Measurements from ENCODE around the gene PSMD11. TPM values are rescaled to one million over a fixed set of nuclear protein-coding genes. Genes with fewer than 3 reads are reported as not detected.
"Not testable (repeated sequence)": the region's sequence is repeated elsewhere in the genome, so short reads cannot be mapped to it uniquely, and the experiment has no call there.

The PSMD11 gene
- polyA plus RNA-seq (ENCODE audit: insufficient read depth in 1 of 5, insufficient read length in 5 of 5, low replicate concordance in 1 of 5) = 10 to 100 TPM; 71.1 to 89.5 (median 78.6) TPM
- long read RNA-seq, donor 1, full-length matches to known transcripts = 28 of 28 reads
- long read RNA-seq, donor 1, partial matches to known transcripts = 0 of 28 reads
- long read RNA-seq, donor 1, other reads (novel, unspliced or antisense) = 0 of 28 reads
- long read RNA-seq, donor 2, full-length matches to known transcripts = 21 of 21 reads
- long read RNA-seq, donor 2, partial matches to known transcripts = 0 of 21 reads
- long read RNA-seq, donor 2, other reads (novel, unspliced or antisense) = 0 of 21 reads
- long read RNA-seq, donor 3, full-length matches to known transcripts = 30 of 30 reads
- long read RNA-seq, donor 3, partial matches to known transcripts = 0 of 30 reads
- long read RNA-seq, donor 3, other reads (novel, unspliced or antisense) = 0 of 30 reads
- long read RNA-seq, donor 4, full-length matches to known transcripts = 8 of 8 reads
- long read RNA-seq, donor 4, partial matches to known transcripts = 0 of 8 reads
- long read RNA-seq, donor 4, other reads (novel, unspliced or antisense) = 0 of 8 reads
- long read RNA-seq, donor 5, full-length matches to known transcripts = 34 of 43 reads
- long read RNA-seq, donor 5, partial matches to known transcripts = 9 of 43 reads
- long read RNA-seq, donor 5, other reads (novel, unspliced or antisense) = 0 of 43 reads
- long read RNA-seq, donor 6, full-length matches to known transcripts = 27 of 27 reads
- long read RNA-seq, donor 6, partial matches to known transcripts = 0 of 27 reads
- long read RNA-seq, donor 6, other reads (novel, unspliced or antisense) = 0 of 27 reads
- long read RNA-seq, donor 7, full-length matches to known transcripts = 29 of 29 reads
- long read RNA-seq, donor 7, partial matches to known transcripts = 0 of 29 reads
- long read RNA-seq, donor 7, other reads (novel, unspliced or antisense) = 0 of 29 reads
- long read RNA-seq, donor 8, full-length matches to known transcripts = 15 of 15 reads
- long read RNA-seq, donor 8, partial matches to known transcripts = 0 of 15 reads
- long read RNA-seq, donor 8, other reads (novel, unspliced or antisense) = 0 of 15 reads

DNA sequence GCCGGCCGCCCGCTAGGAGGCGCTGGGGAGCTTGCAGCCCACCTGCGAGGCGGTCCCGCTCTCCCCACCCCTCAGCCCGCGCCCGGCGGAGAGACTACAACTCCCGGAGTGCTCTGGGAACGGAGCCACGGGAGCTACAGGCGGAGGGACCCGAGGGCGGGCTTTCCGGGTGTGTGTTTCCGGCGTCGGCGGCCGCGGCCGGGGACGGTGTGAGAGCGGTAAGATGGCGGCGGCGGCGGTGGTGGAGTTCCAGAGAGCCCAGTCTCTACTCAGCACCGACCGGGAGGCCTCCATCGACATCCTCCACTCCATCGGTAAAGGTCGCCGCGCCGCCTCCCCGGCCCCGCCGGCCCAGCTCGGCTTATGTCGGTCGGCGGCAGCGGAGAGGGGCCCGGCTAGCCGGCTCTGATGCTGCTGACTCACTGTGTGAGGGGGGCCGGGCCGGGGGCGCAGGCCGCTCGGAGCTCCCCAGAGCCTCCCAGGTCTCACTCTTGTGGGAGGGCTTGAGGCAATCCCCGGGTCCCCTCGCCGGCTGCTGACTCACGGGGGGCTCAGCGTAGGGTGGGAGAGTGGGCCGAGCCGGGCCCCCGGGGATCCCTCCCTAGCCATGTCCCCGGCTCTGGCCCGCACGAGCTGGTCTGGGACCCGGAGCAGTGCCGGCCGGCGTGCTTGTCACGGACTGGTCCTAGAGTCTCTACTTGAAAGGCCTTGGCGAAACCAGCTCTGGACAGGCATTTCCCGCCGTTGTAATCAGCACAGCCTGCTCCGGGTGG lies at the start of gene PSMD11:
Gene PSMD11 (plus strand): TSS at position 210 of the 773 bp plus-strand sequence. CDS start 14 bp downstream, at position 224.
- peak; percentile 95 for DNase-seq

DNA sequence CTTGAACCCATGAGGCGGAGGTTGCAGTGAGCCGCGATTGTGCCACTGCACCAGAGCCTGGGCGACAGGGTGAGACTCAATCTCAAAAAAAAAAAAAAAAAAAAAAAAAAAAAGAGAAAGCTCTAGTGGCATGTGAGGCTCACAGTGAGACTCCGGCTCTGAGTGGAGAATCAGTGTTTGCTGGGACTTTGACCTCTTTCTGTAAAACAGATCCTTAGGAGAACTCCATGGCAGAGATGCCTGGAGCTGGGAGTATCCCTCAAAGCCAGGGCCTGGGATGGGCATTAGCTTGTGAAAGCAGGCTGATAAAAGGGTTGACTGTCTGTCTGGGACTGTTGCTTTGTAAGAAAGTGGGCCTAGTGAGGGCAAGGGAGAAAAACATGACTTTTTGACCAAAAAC lies 48.0 kb upstream of the PSMD11 start:
- DNase-seq = no peak

DNA sequence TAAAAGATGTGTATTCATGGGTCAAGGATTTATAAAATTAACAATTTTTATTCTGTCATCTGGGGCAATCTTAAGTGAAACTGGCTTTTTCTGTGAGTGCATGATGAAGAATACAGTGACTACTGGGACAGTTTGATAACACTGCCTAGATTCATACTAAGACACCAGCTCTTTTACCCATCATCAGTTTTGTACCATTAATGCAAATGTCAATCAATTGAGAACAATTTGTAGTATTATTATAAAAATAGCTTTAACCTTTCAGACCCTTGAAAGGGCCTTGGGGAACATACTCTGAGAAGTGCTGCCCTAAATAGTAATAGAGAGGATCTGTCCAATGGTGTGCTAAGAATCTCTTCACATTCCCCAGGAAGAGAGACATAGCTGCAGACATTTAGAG lies 45.4 kb upstream of the PSMD11 start:
- no peak for DNase-seq

DNA sequence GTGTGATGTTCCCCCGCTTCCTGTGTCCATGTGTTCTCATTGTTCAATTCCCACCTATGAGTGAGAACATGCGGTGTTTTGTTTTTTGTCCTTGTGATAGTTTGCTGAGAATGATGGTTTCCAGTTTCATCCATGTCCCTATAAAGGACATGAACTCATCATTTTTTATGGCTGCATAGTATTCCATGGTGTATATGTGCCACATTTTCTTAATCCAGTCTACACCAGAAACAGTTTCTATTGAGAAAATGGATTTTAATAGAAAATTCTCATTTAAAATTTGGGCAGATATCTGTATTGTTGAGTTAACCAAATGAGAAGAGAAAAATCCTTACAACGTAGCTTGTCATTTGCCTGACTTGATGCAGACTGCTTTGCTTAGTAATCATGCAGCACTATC lies 34.2 kb upstream of the PSMD11 start:
- not testable (repeated sequence) for DNase-seq

DNA sequence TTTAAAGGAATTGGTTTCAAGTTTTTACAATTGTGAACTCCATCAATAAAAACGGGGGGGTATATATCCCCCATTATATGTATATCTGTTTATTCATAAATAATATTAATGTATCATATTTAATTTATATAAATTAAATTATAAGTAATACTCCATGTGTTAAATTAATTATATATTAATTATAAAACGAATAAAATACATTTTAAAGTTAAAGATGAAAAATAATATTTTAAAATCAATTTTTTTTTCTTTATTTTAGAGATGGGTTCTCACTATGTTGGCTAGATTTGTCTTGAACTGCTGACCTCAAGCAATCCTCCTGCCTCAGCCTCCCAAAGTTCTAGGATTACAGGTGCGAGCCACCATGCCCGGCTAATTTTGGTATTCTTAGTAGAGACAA lies 17.4 kb upstream of the PSMD11 start:
- no peak for DNase-seq

DNA sequence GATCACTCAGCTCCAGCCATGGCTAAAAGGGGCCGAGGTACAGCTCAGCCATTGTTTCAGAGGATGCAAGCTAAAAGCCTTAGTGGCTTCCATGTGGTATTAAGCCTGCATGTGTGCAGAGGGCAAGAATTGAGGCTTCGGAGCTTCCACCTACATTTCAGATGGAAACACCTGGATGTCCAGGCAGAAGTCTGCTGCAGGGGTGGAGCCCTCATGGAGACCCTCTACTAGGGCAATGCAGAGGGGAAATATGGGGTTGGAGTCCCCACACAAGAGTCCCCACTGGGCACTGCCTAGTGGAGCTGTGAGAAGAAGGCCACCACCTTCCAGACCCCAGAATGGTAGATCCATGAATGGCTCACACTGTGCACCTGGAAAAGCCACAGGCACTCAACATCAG lies 14.7 kb upstream of the PSMD11 start:
- DNase-seq = no peak

DNA sequence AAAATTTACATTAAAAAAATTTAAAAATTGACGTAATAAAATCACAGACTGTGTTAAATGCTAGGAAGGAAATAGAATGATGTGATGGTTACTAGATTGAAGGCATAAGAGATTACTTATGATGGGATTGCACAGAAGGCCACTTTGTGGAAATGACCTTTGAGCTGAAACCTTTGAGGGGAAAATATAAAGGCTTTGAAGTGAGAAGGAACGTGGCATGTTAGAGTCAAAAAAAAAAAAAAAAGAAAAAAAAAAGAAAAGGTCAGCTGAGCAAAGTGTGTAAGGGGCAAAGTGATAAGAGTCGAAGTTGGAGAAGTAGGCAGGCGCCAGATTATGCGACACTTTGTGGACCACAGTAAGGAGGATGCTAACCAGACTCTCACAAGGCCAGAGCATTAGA lies 3.6 kb upstream of the PSMD11 start:
- DNase-seq = no peak

DNA sequence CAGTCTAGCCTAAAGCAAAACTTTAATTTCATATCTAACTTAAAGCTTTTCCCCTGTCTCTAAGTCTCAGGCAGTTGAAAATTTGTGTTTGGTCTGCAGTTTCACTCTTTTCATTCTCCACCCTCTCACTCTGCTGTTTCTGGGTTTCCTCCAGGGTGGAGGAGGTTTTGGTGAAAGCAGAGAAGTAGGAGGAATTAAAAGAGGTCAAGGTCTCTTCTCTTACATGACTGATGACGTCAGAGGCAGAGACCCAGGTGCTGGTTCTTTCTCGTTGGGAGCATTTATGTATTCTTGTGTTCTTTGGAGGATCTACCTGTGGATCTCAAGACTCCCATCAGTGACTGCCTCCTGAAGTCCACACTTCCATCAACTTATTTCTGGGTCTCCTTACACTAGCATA lies 2.4 kb upstream of the PSMD11 start:
- no peak for DNase-seq

DNA sequence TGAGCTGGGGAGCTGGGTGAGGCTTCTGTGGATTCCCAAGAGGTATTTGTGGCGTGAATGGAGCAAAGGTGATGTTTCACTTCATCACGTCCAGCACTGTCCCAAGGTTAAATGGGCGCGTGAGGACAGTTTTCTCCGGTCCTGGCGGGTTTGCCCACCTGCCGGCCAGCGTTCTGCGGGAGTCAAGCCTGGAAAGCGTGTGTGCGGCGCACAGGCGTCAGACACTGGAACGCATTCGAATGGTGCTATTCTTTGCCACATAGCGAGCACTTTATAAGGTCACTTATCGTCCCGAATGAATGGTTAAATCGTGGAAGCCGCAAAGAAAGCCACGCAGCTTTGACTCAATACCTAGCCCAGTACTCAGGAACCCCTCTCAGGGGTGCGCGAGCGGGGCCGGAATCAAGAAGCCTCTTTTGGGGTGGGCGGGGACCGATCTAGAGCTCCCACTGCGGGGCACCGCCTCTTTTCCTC lies 446 bp upstream of the PSMD11 start:
- peak in 1 of 2 donors; percentile 4 for DNase-seq

DNA sequence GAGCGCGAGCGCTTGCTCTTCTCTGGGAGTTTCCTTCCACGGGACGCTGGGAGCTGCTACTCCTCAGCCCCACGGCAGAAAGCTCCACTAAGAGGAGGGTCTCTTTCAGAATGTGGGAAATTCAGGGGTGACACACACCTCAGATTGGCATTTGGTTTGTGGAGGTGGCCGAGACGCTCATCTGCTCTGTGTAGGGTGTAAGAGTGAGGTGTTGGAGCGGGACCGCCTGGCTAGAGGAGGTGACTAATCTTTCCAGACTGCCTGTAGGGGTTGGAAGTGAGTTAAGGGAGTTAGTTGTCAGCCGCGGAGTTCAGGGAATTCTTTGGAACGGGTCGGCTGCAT lies 735 bp downstream of the PSMD11 start:
- peak; percentile 6 to 14 for DNase-seq

DNA sequence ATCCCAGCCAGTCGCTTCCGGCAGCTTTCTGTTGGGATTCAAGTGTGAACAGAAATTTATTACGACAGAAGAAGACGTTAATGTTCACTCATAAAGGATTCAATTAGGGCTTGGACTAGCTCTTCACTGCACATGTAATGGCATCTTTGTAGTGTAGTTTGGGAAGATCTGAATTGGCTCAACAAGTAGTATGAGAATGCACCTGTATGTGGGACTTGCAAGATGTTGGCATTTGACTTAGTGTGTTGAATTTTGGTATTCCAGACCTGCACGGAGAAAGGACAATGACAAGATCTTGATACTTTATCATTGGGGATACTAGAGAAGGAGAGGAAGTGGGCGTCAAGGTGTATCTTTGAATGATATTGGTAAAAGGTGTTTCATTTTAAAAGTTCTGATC lies 1.2 kb downstream of the PSMD11 start:
- DNase-seq = no peak

DNA sequence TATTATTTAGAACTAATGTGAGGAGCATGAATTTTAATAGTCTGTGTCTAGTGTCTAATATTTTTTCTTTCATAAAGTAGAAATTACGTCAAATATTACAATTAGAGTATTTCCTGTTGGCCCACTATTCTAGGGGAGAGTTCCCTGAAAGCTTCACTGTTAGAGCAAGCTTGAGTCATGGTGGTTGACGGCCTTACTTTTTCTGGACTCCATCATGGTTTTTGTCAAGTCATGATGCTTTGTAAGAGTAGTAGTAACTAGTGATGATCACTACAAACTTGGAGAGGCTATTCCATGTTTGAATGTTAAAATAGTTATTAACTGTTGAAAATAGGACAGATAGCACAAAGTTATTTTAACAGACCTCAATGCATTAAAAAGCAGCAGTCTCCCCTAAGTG lies 1.7 kb downstream of the PSMD11 start:
- DNase-seq = no peak

DNA sequence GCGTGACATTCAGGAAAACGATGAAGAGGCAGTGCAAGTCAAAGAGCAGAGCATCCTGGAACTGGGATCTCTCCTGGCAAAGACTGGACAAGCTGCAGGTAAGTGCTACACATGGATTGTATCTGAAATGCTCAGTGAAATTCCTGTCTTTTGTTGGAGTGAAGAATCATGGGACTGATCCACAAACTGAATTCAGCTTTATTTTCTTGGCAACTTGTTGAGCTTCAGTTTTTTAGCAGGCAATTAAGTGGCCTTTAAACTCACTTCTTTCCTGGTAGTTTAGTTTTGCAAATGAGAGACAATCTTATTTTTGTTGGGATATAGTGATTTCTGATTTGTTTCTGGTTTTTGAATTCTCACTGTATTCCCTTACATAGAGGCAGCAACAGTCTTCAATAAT lies 2.6 kb downstream of the PSMD11 start:
- no peak for DNase-seq

DNA sequence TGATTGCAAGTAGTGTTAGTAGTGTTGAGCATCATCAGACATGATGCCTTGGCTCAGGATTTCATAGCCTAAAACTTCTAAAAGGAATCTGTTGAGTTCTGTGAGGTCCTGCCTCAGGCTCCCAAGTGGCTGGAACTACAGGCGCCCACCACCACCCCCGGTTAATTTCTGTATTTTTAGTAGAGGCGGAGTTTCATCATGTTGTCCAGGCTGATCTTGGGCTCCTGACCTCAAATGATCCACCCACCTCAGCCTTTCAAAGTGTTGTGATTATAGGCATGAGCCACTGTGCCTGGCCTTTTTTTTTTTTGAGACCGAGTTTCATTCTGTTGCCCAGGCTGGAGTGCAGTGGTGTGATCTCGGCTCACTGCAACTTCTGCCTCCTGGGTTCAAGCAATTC lies 5.7 kb downstream of the PSMD11 start:
- DNase-seq = no peak

DNA sequence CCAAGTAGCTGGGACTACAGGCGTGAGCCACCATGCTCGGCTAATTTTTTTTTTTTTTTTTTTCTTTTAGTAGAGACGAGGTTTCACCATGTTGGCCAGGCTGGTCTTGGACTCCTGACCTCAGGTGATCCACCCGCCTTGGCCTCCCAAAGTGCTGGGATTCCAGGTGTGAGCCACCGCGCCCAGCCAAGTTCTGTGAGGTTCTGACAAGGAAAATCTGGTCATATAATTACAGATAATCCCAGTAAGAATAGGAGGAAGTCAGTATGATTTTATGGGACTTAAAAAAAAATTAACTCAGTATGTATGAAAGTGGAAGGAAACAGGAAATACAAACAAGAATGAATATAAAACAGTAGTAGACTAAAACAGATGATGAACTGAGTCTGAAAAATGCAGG lies 6.1 kb downstream of the PSMD11 start:
- DNase-seq = not testable (repeated sequence)

DNA sequence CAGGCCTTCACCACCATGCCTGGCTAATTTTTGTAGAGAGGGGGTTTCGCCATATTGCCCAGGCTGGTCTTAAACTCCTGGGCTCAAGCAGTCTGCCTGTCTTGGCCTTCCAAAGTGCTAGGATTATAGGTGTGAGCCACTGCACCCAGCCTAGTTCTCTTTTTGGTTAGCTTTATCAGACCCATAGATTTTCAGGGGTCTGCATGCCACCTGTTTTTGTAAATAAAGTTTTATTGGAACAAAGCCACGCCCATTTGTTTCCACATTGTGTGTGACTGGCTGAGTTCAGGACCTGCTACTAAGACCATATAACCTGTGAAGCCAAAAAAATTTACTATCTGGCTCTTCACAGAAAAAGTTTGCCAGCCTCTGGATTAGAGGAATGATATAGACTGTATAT lies 7.6 kb downstream of the PSMD11 start:
- DNase-seq = no peak

DNA sequence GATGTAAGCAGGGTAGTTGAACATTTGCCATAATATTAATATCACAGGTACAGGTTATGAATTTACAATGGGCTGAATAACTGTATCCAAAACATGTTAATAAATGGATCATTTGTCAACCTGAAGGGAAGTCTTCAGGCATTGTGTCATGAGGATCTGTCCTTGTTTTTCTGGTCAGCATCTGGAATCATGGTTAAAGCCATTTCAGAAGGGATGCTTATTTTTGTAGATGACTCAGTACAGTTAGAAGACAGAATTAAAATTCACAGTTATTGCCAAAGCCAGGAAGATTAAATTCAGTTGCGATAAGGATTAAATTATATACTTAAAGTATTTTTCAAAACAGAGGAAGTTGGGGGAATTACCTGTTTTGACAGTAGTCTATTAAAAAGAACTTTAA lies 8.0 kb downstream of the PSMD11 start:
- DNase-seq = no peak

DNA sequence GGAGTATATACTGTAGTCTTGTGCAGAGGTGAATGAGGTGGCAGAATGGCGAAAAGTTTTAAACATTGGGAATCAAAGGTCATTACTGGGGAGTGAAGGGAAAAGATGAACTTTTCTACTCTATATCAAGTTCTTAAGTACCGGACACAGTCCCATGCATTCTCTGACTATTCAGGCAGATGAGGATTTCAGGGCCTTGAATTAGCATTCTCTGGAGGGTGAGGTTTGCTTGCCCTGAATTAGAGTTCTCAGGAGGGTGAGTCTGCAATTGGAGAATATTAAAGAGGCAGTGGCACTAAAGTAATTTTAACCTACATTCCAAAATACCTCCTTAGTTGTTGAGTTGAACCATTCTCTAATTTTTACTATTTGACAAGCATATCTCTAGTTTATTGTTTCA lies 9.1 kb downstream of the PSMD11 start:
- DNase-seq = no peak

DNA sequence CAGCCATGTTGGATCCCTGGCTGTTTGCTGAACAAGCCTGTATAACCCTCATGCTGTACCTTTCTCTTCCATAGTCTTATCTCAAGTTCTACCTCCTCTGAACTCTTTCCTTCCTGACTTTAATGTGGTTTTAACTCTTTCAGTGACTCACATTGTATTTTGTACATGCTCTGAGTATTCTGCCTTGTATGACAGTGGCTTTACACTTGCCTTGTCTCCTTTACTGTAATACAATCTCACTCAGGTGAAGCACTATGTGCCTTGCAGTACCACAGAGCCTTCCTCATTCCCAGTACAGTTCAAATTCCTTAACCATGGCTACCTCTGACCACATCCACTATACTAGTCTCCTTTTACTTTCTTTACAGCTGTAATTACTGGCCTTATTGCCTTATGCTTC lies 14.1 kb downstream of the PSMD11 start:
- DNase-seq = no peak

DNA sequence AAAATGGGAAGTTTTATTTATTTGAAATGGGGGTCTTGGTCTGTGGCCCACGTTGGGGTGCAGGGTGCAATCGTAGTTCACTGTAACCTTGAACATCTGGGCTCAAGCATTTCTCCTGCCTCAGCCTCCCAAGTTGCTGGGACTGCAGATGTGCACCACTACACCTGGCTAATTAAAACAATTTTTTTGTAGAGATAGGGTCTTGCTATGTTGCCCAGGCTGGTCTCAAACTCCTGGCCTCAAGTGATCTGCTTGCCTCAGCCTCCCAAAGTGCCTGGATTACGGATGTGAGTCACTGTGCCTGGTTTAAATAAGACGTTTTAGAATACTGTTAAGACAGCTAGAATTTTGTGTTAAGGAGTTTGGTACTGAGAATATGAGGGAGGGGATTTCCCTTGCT lies 15.7 kb downstream of the PSMD11 start:
- no peak for DNase-seq

DNA sequence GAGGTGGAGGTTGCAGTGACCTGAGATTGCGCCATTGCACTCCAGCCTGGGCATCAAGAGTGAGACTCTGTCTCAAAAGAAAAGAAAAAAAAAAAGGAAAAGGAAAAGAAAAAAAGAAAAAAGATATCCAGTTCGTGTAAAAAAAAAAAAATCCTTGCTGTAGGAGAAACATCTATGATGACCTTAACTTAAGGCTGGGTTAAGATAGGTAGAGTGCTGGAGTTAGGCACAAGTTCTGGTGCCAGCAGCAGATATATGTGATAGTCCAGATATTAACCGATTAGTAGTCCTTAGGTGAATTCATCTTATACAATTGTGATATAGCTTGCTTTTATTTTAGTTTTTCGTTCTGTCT lies 17.2 kb downstream of the PSMD11 start:
- DNase-seq = no peak
